HG03108 (cell line): ENCODE measurements around the gene SYNPO.

Experiments used
- ATAC-seq: cut with Tn5 transposase; IDR thresholded peaks from one replicate; pipeline ENCODE4 v1.9.1; 2021; ENCODE audit warnings: moderate library complexity; ENCODE audit not compliant: unreplicated experiment

Gene SYNPO

DNA sequence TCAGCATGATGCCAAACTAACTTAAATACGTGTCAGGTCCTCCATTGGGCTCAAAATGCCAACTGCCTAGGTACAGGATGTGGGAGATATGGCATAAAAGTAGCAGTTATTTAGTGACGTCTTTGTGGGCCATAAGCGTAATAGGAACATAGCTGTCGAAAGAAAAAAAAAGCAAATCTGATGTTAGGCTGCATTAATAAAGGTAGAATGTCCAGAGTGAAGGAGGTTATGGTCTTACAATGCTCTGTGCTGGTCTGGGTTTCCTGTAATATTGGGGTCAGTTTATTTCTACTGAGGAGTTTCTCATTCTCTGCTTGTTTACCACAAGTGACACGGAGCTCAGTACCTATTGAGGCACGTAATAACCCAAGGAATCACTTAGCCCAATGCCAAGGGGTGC is 33.4 kb upstream of the SYNPO start:
- ATAC-seq = no peak

DNA sequence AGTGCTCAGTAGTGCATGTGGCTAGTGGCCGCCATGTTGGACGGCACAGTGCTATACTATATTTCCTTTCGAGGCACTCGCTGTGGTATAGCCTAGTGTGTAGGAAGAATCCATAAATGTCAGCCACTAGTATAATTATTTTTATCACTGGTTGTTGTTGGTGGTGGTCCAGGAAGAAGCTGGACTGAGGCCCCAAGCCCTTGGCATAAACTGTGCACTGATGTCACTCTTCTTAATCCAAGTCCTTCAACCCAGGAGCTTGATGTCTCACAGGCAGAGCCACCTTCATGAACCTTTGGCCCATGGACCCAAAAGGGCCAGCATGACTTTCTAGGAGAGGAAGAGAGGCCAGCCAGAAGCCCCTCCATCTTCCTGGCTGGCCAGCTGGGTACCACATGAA is 32.5 kb upstream of the SYNPO start:
- no peak for ATAC-seq

- no peak for ATAC-seq
Observed at GRCh38 chr5:150608991-150609390, 31.5 kb upstream of the SYNPO start.

DNA sequence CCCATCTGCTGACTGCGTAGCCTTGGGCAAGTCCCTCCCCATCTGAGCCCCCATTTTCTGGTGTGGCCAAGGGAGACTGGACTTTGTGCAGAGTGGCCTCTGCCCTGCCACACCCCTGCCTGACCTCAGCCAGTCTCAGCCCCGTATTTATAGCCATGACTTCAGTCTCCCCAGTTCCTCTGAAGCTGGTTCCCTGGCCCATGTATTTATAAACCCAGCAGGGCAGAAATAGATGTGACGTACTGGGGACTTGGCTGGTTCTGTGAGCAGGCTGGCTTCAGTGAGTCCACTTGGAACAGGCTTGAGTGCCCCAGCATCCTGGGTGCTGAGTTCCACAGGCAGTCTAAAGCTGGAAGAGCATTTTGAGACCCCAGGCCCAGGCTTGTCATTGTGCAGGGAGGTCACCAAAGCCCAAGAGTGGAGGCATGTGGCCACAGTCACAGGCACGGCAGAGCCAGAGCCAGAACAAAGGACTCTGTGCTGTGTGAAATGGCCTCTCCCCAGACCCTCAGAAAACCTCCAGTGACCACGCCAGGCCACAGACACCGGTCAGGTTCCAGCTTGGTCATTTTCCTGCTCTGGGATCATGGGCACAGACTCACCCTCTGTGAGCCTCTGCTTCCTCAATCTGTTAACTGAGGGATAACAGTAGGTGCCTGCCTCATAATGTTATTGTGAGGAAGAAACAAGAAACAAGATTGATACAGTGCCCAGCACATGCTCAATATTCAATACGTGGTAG is 30.4 kb upstream of the SYNPO start:
- ATAC-seq = no peak

DNA sequence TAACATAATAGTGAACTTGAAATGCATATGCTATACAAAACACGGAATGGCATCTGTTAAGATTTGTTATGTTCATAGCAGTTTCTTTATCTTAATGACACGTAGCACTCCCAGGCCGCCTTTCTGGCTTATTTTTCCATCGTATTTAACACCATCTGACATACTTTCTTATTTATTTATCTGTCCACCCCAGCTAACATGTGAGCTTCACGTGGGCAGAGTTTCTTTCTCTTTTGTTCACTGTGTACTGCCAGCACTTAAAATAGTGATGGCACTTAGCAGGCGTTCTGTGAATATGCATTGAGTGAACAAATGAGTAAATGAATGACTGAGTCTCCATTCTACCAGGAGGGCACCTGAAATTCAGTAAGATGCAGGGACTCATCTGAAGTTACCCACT is 29.4 kb upstream of the SYNPO start:
- no peak for ATAC-seq

DNA sequence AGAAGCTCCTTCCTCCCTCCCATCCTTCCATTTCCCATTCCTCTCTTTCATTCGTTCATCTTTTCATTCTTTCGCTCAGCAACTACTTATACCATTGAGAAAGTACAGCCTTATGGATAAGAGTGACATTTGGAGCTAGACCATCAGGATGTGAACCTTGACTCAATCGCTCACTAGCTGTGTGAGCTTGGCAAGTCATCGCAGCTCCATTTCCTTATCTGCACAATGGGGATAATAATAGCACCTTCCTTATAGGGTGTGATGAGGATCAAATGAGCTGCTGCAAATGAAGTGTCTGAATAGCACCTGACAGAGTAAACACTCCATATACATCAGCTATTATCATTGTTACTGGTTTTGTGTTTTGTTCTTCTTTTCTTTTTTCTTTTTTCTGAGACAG is 28.1 kb upstream of the SYNPO start:
- ATAC-seq = no peak

DNA sequence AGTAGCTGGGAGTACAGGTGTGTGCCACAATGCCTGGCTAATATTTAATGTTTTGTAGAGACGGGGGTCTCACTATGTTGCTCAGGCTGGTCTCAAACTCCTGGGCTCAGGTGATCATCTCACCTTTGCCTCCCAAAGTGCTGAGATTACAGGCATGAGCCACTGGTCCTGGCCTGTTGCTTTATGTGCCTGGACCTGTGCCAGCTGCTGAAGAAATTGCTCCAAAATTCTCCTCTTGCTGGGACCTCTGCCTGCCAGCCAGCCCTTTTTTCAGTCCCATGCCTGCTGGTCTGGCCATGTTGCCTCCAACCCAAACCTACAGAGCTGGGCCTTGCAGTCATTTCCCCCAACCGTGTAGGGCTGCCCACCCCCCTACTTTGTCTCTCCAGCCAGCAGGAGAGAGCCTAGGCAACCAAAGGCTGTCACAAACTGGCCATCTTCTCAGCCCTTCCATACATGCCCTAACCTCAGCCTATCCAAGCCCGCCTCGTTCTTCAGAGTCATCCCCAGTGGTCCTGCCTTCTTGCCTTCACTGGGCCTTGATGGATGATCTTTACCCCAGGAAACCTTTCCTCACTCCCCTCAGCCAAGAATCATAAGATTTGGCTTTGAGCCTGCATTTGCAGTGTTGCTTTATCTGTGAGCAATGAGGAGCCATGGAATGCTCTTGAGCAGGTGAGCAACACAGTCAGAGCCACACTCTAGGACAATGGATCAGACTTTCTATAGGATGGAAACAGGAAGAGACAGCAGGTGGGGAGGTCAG is 27.4 kb upstream of the SYNPO start:
- ATAC-seq = no peak

- ATAC-seq = no peak
Observed at GRCh38 chr5:150613991-150614660, 26.3 kb upstream of the SYNPO start.

DNA sequence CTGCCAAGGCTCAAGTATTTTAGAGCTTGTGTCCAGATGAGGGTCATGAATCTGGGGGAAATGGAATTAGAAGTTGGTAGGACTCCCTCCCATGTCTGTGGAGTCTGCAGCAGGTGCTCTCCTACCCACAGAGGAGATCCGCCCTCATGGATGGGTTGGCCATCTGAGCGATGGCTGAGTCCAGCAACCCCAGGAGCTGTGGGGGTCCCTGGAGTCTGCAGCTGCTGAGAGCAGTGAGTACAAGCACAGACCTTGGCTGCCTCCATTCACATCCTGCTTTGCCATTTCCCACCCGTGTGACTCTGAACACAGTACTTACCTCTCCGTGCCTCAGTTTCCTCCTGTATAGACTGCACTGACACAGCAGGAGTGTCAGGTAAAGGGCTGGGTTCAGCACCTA is 25.8 kb upstream of the SYNPO start:
- ATAC-seq = no peak

DNA sequence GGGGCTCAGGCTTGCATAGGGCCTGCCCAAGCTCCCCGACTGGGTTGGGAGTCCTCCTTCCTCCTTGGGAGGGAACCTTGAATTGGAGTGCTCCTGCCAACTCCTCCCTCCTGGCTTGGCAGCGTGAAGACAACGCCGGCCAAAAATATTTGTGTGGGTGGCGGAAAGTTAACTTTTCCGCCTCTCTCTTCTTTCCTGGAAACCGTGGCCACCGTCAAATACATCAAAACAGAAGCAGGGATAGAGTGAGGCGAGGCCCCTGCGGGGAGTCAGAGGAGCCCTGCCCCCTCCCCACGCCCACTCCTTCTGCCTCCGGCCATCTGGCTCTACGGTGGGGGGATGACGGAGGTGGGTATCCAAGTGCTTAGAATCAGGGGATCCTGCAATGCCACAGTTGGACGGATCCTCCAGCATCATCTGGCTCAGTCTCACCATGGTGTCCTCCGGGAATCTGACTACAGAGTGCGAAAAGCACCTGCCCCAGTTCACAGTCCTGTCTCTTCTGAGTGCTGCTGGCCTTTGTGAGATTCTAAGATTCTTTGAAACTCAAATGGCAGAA is 25.2 kb upstream of the SYNPO start:
- ATAC-seq = no peak

DNA sequence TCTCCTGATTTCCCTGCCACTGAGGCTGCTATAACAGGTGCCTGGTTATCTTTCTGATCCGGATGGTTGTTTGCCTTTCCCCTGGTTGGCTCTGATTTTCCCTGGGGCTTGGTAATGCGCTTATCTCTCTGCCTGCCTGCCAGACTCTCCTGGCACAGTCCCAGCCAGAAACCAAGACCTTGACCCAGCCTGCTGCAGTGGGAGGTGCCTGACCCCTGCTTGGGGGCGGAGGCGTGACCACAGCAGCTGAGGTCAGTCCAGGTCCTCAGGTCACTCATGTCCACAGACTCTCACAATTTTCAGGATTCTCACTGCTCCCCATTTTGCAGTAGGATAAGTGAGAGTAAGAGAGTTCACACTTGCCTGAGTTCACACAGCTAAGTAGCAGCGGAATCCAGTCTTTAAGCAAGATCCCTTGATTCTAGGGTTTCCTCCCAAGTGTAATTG is 24.4 kb upstream of the SYNPO start:
- ATAC-seq = no peak

GRCh38 chr5:150616506-150616905 is 24.0 kb upstream of the SYNPO start:
- ATAC-seq = no peak

DNA sequence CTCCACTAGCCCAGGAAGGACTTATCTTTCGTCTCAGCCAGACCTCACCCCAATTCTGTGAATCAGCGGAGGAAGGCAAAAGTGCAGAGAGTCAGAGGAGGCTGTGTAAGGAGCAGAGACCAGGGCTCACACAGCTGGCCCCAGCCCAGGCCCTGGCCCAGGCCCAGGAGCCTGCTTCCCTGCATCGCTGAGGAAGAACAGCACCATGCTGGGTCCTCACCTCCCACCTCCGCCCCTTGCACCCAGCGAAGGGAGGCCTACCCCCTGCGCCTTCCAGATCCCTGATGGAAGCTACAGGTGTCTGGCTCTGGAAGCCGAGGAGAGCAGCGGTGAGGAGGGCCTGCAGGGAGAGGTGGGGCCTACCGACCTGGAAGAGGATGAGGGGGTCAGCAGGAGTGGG is 22.3 kb upstream of the SYNPO start:
- ATAC-seq = no peak

DNA sequence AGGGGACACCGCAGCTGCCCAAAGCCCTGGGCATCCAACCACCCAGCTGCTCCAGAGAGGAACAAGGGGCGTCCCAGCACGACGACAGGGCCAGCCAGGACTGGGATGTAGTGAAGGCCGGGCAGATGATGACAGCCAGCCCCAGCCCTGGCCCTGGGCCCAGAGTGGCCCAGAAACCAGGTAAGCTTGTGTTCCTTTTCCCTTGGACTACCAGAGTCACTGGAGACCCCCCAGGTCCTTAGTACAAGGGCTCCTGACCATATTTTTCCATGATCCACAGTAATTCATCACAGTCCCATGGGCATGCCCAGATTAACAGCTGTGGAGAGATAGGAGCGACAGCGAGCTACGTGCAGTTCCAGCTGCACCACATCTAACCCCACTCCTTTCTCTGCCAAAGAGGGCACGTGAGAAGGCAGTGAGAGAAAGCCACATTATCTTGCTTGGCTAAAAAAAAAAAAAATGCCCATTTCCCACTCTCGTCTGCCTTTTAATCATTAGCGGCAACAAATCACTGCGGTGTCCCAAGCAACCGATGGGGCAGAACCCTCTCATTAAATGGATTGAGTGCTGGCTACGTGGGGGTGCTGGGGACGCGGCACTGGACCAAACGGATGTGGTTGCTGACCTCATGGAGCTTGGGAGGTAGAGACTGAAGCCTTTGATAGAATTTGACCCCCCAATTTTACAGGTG is 21.7 kb upstream of the SYNPO start:
- ATAC-seq = no peak

DNA sequence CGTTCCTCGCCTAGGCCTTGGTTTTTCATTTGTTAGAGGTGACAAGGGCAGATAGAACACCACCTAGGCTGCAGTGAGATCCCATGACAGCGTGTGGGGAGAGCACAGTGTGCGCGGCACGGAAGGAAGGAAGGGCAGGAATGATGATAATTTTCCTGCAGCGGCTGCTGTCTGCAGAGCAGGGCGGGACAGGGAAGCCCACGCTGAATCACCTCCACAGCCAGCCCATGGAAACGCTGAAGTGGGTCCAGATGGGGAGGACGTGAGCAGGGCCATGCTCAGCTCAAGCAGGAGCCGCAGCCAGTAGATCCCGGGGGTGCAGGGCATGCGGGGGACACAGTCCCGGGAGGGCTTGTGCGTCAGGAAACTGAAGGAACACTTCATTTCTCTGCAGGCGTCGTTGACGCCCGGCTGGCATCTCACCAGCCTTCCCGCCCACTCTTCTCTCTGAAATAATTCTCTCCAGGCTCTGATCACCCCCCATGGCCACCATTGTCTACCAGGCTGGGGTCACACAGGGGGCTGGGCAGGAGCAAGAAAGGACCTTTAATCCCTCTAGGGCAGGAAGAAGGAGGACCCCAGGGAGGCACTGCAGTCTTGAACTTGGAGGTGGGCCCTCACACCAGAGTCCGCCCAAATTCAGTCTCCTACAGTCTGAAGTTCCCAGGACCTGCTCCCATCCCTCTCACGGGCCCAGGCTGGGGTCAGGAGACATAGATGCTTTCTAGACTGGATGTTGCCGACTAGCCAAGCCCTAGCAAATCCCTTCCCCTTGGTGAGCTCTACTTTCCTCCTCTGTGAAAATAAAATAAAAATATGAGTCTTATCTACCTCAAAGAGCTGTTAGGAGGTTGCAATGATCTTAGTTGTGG is 20.9 kb upstream of the SYNPO start:
- no peak for ATAC-seq

- ATAC-seq = no peak
Observed at GRCh38 chr5:150621301-150621700, 19.2 kb upstream of the SYNPO start.

- no peak for ATAC-seq
Observed at GRCh38 chr5:150622157-150622556, 18.3 kb upstream of the SYNPO start.

- ATAC-seq = no peak
Observed at GRCh38 chr5:150623152-150623877, 17.1 kb upstream of the SYNPO start.

DNA sequence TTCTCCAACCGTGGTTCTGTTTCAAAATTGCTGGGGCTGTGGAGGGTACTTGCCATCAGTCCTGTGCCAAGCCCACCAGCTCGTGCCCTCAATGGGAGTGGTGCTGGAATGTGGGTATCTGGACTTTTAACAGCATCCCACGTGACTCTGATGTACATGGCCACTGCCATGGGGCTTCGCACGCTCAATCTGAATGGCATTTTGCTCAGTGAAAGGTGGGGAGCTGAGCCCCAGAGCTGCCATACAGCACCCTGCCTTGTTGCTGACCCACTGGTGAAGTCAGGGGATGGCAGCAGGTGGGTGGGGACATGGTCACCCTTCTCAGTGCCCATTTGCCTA is 16.6 kb upstream of the SYNPO start:
- no peak for ATAC-seq
